ENCODE data around the gene ZNF735. TPM values are rescaled to one million over a fixed set of nuclear protein-coding genes. Genes with fewer than 3 reads are reported as not detected.

The ZNF735 gene
- total and polyA plus RNA-seq, 2 of the 8 experiments (the other 6 are each of a cell fraction or from before 2014, with no cell fraction given), result not detected

- no peak overlapping the region for H4K8ac ChIP-seq (ENCODE audit: extremely low read depth, insufficient read depth, low read length)
- no peak overlapping the region for H3K14ac ChIP-seq (ENCODE audit: insufficient read length)
- POLR2A ChIA-PET (ENCODE audit: partially characterized antibody), result no interaction called here
- no peaks in the 10 kb centered on the region for H3K4me1 ChIP-seq (replicated peaks in 1 of 4; ENCODE audit: control insufficient read depth in 3 of 4, insufficient read depth in 4 of 4, low read length in 3 of 4)
- no peaks in the 10 kb centered on the region for H4K20me1 ChIP-seq (replicated peaks in 1 of 2; ENCODE audit: control insufficient read depth in 1 of 2, insufficient read depth in 2 of 2, low read length in 2 of 2)
- no peak overlapping the region for H2AFZ ChIP-seq (ENCODE audit: low read length)
- no peak overlapping the region for H3K56ac ChIP-seq (replicated peaks; ENCODE audit: insufficient read length, low read depth, low read length)
- CTCF ChIA-PET (ENCODE audit: partially characterized antibody), result interaction anchor here (0.9 to 1.5 kb wide), 2 partner anchors 24 to 99 kb away, joined by 3 to 5 read pairs; no protein-coding TSS in a partner anchor
- no peak for DNase-seq (ENCODE audit: low read depth in 1 of 2, low spot score in 2 of 2)
- H2AK5ac ChIP-seq (ENCODE audit: low read depth, low read length), result no peak overlapping the region
- no peak overlapping the region for H3K4me3 ChIP-seq (ENCODE audit: extremely low read depth in 1 of 4, insufficient read depth in 2 of 4, low read depth in 3 of 4, low read length in 4 of 4)
- no peak overlapping the region for H3K27ac ChIP-seq (ENCODE audit: low read depth, low read length)
- no peak overlapping the region for H3K4me2 ChIP-seq (ENCODE audit: insufficient read depth in 1 of 2, low read depth in 2 of 2, low read length in 2 of 2)
- H2BK120ac ChIP-seq (replicated peaks; ENCODE audit: low read depth, low read length), result no peak overlapping the region
- H3K9ac ChIP-seq (replicated peaks in 1 of 4; ENCODE audit: extremely low read depth in 1 of 4, low read depth in 3 of 4, low read length in 3 of 4), result no peak overlapping the region
- H2BK20ac ChIP-seq (ENCODE audit: low read length), result no peak overlapping the region
- no peak overlapping the region for H2BK12ac ChIP-seq (ENCODE audit: low read depth, low read length)
- WGBS, 2 experiments (ENCODE audit: extremely low coverage in 1 of 2, insufficient coverage in 1 of 2, insufficient read length in 1 of 2, insufficient replicate concordance in 2 of 2, low coverage in 1 of 2, low lambda C conversion rate in 2 of 2, missing lambda C conversion rate in 1 of 2), result 93% methylated on average over 16 of the region's 66 CpGs; no CpG with 5 or more reads in 1 of the 2 experiments
- no peak for FAIRE-seq
- H3K36me3 ChIP-seq (ENCODE audit: control insufficient read depth in 2 of 4, insufficient read depth in 4 of 4, low read length in 3 of 4), result peaks cover 0 to 7% (median 0%) of the 10 kb centered on the region in 4 experiments; a peak in 1 of 8 replicates
- H3K4ac ChIP-seq (replicated peaks; ENCODE audit: insufficient read length, low read depth, low read length), result no peak overlapping the region
- no peak overlapping the region for H3K23ac ChIP-seq (ENCODE audit: insufficient read length)
- H3K27me3 ChIP-seq (replicated peaks in 1 of 4; ENCODE audit: control insufficient read depth in 3 of 4, extremely low read depth in 1 of 4, insufficient read depth in 3 of 4, low read length in 3 of 4), result no peaks in the 10 kb centered on the region
- no peak overlapping the region for H2BK5ac ChIP-seq (ENCODE audit: low read depth, low read length)
- no peak overlapping the region for H3K18ac ChIP-seq (ENCODE audit: extremely low read depth, low read length)
- no peak overlapping the region for H2BK15ac ChIP-seq (ENCODE audit: low read length)
- no peaks in the 10 kb centered on the region for H3K23me2 ChIP-seq (ENCODE audit: low read depth, low read length)
- H3K79me1 ChIP-seq (ENCODE audit: low read depth, low read length), result no peaks in the 10 kb centered on the region
- peaks cover 54 to 65% of the 10 kb centered on the region in 2 experiments for H3K9me3 ChIP-seq (ENCODE audit: insufficient read depth in 2 of 2, low read depth in 1 of 2, low read length in 1 of 2)
- H4K5ac ChIP-seq (ENCODE audit: insufficient read length, low read depth, low read length), result no peak overlapping the region
- H3K79me2 ChIP-seq (ENCODE audit: control insufficient read depth in 1 of 2, insufficient read depth in 2 of 2, low read length in 2 of 2), result no peaks in the 10 kb centered on the region
- no peak overlapping the region for H4K91ac ChIP-seq (replicated peaks; ENCODE audit: insufficient read length, low read length)
- no peak for TF ChIP-seq BACH1 (IDR thresholded peaks at IDR 0.05; ENCODE audit: low read length)
- TF ChIP-seq BCL11A (IDR thresholded peaks at IDR 0.05; ENCODE audit: low read depth in 2 of 2, low read length in 2 of 2), result no peak
- TF ChIP-seq GTF2F1 (IDR thresholded peaks at IDR 0.05; ENCODE audit: borderline replicate concordance, low read depth, low read length), result no peak
- TF ChIP-seq MAX (IDR thresholded peaks at IDR 0.05), result no peak
- no peak for TF ChIP-seq TCF12 (IDR thresholded peaks at IDR 0.05; ENCODE audit: low read depth, low read length)
- no peak for TF ChIP-seq CREB1 (IDR thresholded peaks at IDR 0.05)
- TF ChIP-seq ATF3 (IDR thresholded peaks at IDR 0.05; ENCODE audit: insufficient read depth, low read depth, low read length), result no peak
- no peak for TF ChIP-seq TAF7 (optimal IDR thresholded peaks at IDR 0.05; ENCODE audit: borderline replicate concordance, low read depth, low read length)
- no peak for TF ChIP-seq SP1 (IDR thresholded peaks at IDR 0.05; ENCODE audit: low read depth, low read length)
- TF ChIP-seq KDM5A (IDR thresholded peaks at IDR 0.05; ENCODE audit: low read length), result no peak
- TF ChIP-seq HDAC2 (IDR thresholded peaks at IDR 0.05; ENCODE audit: borderline replicate concordance in 1 of 2, low read depth in 2 of 2, low read length in 2 of 2), result no peak
Measured at GRCh38 chr7:64182036-64182790, 24.8 kb upstream of the ZNF735 start.
